ENCODE measurements around the gene TOP1. TPM values are rescaled to one million over a fixed set of nuclear protein-coding genes. Genes with fewer than 3 reads are reported as not detected.

The TOP1 gene
- total and polyA plus RNA-seq, 2 experiments from 2014 or later: 21.5 to 21.7 TPM

DNA sequence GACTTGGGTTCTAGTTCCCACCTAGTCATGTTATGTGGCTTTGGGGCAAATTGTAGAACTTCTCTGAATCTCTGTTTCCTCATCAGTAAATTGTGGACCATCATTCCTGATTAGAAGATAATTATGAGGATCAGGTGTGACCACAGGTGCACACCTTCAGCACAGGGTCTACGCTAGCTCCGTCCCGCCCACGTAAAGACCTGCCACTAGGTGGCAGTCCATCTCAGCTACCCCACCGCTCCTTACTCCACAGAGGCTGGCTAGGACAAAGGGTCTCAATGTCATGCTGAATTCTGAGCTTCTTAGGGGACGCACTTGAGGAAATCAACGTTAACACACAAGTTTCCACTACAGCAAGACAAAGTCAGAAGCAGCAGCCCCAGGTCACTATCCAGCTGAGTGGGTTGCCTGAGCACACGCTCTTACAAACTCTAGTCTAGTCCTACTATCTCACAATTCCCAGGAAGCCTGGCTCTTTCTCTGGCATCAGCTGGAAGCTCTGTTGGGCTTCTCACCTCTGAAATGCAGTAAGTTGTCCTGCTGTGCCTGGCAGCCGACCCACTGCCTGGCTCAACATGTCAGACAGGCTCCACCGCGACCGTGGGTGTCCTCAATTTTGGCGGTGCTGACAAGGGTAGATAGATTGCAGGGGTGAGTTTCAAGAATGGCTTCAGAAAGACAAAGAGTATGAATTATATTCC, 106.7 kb downstream of the TOP1 start:
- H3K9me3 ChIP-seq (ENCODE audit: low read depth): no peaks in the 10 kb centered on the region
- DNase-seq (ENCODE audit: low read depth in 1 of 2, low spot score in 1 of 2): peak; percentile 42 to 70
- H3K4me3 ChIP-seq: no peak overlapping the region
- H3K27me3 ChIP-seq: no peaks in the 10 kb centered on the region
- peak overlapping the region; percentile 33 for H3K27ac ChIP-seq
- H3K36me3 ChIP-seq: no peaks in the 10 kb centered on the region
- TF ChIP-seq, protein P1, sequence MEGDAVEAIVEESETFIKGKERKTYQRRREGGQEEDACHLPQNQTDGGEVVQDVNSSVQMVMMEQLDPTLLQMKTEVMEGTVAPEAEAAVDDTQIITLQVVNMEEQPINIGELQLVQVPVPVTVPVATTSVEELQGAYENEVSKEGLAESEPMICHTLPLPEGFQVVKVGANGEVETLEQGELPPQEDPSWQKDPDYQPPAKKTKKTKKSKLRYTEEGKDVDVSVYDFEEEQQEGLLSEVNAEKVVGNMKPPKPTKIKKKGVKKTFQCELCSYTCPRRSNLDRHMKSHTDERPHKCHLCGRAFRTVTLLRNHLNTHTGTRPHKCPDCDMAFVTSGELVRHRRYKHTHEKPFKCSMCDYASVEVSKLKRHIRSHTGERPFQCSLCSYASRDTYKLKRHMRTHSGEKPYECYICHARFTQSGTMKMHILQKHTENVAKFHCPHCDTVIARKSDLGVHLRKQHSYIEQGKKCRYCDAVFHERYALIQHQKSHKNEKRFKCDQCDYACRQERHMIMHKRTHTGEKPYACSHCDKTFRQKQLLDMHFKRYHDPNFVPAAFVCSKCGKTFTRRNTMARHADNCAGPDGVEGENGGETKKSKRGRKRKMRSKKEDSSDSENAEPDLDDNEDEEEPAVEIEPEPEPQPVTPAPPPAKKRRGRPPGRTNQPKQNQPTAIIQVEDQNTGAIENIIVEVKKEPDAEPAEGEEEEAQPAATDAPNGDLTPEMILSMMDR (IDR thresholded peaks at IDR 0.05; ENCODE audit: low read depth, low read length): peak; percentile 76
- H3K4me1 ChIP-seq (ENCODE audit: low read depth): peaks cover 23% of the 10 kb centered on the region

DNA sequence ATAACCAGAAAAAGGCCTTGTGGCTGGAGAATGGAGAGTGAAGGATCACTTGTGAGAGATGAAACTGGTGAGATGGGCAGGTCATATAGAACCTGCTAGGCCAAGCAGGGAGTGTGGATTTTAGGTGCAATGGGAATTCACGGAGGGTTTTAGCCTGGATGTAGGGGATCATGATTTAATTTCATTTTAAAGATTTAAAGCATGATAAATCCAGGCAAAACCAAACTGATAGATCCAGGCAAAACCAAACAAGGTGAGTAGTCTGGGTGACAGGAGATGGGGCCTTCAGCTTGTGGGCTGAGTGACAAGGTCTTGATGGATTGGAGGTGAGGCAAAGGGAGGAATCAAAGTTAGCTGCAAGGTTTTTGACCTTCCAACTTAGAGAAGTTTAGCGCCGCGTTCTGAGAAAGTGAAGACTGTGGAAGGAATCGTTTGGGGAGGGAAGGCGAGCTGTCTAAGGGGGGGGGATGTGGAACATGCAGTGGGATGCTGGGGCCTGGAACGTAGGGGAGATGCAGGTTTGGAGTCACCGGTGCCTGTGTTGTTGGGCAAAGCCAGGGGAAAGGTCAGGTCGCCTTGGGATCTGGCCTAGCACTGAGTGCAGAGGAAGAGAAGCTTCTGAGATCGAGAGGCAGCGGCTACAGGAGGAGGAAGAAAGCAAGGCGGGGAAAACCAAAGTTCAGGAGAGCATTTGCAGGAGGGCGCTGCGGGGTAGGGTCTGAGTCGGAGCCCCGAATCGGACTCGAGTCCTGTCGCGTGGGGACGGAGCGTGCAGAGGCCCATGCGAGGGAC, 107.5 kb downstream of the TOP1 start:
- Histone ChIP-seq H3K4me1 (ENCODE audit: low read depth) (peaks cover 29% of the 10 kb centered on the region), H3K36me3 (no peaks in the 10 kb centered on the region), H3K27ac (peak overlapping the region; percentile 98), H3K9me3 (ENCODE audit: low read depth) (no peaks in the 10 kb centered on the region), H3K27me3 (no peaks in the 10 kb centered on the region), H3K4me3 (peak overlapping the region; percentile 79)
- DNase-seq (ENCODE audit: low read depth in 1 of 2, low spot score in 1 of 2): no peak
- TF ChIP-seq, protein P1 (IDR thresholded peaks at IDR 0.05; ENCODE audit: low read depth, low read length): no peak

DNA sequence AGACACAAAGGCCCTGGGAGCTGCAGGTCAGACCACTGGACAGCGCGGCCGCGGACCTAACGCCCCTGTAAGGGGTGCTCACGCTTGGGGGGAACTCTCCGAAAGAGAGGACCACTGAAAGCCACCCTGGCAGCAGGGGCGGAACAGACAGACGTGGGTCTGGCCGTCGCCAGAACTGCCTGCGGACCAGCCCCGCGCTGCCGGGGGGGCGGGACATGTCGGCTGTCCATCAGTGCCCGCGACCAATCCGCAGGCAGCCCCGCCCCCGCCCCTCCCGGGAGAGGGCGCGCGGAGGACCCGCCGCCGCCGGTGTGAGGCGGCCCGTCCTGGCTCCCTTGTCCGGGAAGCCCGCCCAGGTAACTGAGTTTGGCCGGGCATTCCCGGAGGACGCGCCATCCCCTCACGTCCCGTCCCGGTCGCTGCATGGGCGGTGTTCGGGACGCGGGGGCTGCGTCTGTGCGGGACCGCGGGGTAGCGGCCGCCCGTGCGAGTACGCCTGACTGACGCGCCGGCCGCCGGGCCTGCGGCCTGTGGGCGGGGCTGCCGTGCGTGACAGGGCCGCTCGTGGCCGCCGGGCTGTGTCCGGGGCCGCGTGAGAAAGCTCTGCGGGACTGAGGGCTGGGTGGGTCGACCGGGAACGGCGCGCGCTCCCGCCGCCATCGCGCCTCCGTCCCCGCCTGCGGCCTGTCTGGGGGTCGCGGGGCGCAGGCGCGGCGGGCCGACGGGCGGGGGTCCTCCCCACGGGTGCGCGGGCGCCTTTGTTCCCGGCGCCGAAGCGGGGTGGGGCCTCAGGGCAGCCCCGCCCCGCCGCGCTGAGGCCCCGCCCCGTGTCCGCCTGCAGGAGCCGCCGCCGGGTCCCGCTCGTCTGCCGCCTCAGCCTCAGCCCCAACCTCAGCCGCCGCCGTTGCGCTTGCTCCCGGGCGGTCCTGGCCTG, 108.3 kb downstream of the TOP1 start, which contains the start of gene PLCG1:
Gene PLCG1, plus strand, starts transcription at position 864 of the 934 bp plus-strand sequence. CDS start 99 bp downstream, outside the sequence.
- TF ChIP-seq, protein P1 (IDR thresholded peaks at IDR 0.05; ENCODE audit: low read depth, low read length): no peak
- Histone ChIP-seq H3K4me1 (ENCODE audit: low read depth) (peaks cover 35% of the 10 kb centered on the region), H3K27me3 (no peaks in the 10 kb centered on the region), H3K36me3 (no peaks in the 10 kb centered on the region), H3K4me3 (peak within 1 kb of the TSS; percentile 79), H3K27ac (peak within 1 kb of the TSS; percentile 98), H3K9me3 (ENCODE audit: low read depth) (no peaks in the 10 kb centered on the region)
- DNase-seq (ENCODE audit: low read depth in 1 of 2, low spot score in 1 of 2): peak; percentile 90 to 93

DNA sequence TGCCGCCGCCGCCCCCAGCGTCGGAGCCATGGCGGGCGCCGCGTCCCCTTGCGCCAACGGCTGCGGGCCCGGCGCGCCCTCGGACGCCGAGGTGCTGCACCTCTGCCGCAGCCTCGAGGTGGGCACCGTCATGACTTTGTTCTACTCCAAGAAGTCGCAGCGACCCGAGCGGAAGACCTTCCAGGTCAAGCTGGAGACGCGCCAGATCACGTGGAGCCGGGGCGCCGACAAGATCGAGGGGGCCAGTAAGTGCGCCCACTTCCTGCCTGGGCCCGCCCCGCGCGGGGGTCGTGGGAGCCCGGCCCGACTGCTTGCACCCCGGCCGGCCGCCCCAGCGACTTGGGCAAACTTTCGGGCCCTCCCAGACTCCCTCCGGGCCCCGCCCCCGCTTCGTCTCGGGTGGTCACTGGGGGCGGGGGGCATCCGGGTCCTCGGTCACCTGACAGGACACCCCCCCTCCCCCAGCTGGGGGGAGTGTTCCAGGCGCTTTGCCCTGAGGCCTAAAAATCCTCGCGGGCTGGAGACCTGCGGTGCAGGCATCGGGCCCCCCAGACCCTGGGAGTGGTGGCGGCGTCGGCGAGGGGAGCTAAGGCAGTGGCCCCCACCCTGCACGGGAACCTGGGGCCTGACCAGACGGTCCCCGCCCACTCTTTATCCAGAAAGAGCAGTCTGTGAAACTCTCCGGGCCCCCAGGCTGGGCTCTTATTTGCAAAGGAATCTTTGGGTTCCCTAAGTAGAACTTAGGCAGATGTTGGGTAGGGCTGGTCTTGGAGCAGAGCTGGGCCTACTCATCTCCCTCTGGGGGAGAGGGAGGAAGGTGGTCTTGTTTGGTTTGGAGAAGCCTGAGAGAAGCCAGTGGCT, 109.2 kb downstream of the TOP1 start:
- no peaks in the 10 kb centered on the region for H3K9me3 ChIP-seq (ENCODE audit: low read depth)
- TF ChIP-seq, protein P1 (IDR thresholded peaks at IDR 0.05; ENCODE audit: low read depth, low read length): no peak
- H3K4me1 ChIP-seq (ENCODE audit: low read depth): peaks cover 41% of the 10 kb centered on the region
- peak overlapping the region; percentile 98 for H3K27ac ChIP-seq
- no peaks in the 10 kb centered on the region for H3K27me3 ChIP-seq
- H3K36me3 ChIP-seq: no peaks in the 10 kb centered on the region
- peak; percentile 77 to 91 for DNase-seq (ENCODE audit: low read depth in 1 of 2, low spot score in 1 of 2)
- peak overlapping the region; percentile 79 for H3K4me3 ChIP-seq

Data from cardiac muscle cell (in vitro differentiated cells and primary cell).